ENCODE measurements around the gene THSD7A.

DNA sequence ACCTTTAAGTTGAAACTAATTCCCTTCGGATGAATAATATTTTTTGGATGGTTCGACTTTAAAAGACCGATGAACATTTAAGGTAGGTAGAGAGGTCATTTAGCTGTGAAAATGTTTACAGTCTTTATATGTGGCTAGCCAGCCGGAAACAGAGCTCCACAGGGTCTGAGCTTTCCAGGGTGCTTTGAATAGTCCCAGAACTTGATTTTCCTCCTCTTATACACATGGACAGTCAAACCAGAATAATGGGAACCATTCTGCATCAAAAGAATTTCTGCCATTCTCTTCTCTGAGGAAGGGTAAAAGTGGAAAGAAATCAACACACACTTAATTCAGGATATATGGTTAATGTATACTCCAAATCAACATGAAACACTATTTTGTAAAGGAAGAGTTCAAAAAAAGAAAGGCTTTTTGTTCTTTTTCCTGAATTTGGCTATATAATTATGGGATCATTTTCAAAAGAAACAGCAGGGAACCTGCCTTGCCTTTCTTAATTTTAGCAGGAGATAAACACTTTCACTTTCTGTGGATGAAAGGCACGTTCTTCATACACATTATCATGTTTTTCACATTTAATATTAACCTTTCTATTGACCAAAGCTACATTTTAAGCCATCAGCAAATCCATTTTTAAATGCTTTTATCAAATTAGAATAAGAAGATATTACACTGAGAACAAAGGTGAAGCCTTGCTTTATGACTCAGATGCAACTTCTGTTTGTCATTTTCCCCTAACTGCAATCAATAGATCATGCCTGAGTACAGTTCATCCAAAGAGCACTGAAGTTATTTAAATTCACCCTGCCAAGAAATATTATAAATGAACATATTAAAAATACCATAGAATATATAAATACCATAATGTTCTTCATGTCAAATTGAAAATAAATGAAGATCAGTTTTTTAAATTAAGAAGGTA, 307.3 kb downstream of the THSD7A start:
- TF ChIP-seq, protein P1, sequence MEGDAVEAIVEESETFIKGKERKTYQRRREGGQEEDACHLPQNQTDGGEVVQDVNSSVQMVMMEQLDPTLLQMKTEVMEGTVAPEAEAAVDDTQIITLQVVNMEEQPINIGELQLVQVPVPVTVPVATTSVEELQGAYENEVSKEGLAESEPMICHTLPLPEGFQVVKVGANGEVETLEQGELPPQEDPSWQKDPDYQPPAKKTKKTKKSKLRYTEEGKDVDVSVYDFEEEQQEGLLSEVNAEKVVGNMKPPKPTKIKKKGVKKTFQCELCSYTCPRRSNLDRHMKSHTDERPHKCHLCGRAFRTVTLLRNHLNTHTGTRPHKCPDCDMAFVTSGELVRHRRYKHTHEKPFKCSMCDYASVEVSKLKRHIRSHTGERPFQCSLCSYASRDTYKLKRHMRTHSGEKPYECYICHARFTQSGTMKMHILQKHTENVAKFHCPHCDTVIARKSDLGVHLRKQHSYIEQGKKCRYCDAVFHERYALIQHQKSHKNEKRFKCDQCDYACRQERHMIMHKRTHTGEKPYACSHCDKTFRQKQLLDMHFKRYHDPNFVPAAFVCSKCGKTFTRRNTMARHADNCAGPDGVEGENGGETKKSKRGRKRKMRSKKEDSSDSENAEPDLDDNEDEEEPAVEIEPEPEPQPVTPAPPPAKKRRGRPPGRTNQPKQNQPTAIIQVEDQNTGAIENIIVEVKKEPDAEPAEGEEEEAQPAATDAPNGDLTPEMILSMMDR (conservative IDR thresholded peaks at IDR 0.05), result no peak
- TF ChIP-seq ZFX (IDR thresholded peaks at IDR 0.05), result no peak

All from C4-2B (cell line).